OCI-LY7 (cell line): Measurements from ENCODE around the gene C17orf50.

Source experiments
- CTCF ChIP-seq: fragments of 200-600 bp; sonication (generic); conservative IDR thresholded peaks from 2 replicates; pipeline ENCODE4 v1.5.1; 2014; ENCODE audit warnings: mild to moderate bottlenecking, antibody characterized with exemption, low read length, moderate library complexity, mixed read lengths
- EZH2phosphoT487 ChIP-seq: fragments of 200-600 bp; sonication (generic); IDR thresholded peaks from 2 replicates; pipeline ENCODE4 v1.6.1; 2018; ENCODE audit warnings: low read depth, borderline replicate concordance, mild to moderate bottlenecking, mixed run types, antibody characterized with exemption, low read length, moderate library complexity, mixed read lengths

GRCh38 chr17:35713069-35713728, 47.5 kb upstream of the C17orf50 start:
- no peak for TF ChIP-seq CTCF
- TF ChIP-seq EZH2phosphoT487, result no peak
